Colonic mucosa (tissue), 4 donors: ENCODE measurements around the gene RHOXF2B. TPM values are rescaled to one million over a fixed set of nuclear protein-coding genes. Genes with fewer than 3 reads are reported as not detected.
"Not testable (repeated sequence)": the region's sequence is repeated elsewhere in the genome, so short reads cannot be mapped to it uniquely, and the experiment has no call there.

Source experiments
- DNase-seq: peaks from one replicate; pipeline ENCODE4 v3.0.0-alpha.2; 2020
- H3K27ac ChIP-seq: fragments of 200-600 bp; one replicate; pipeline ENCODE4 v1.8.0; 2021
- H3K27me3 ChIP-seq: fragments of 200-600 bp; one replicate; pipeline ENCODE4 v1.8.0; 2021
- H3K36me3 ChIP-seq: fragments of 200-600 bp; one replicate; pipeline ENCODE4 v1.8.0; 2021
- H3K4me1 ChIP-seq: fragments of 200-600 bp; one replicate; pipeline ENCODE4 v1.8.0; 2021; ENCODE audit warnings: mild to moderate bottlenecking
- H3K4me3 ChIP-seq: fragments of 200-600 bp; one replicate; pipeline ENCODE4 v1.8.0; 2021
- H3K9ac ChIP-seq, 2 donors: one replicate each; pipeline ENCODE4 v1.7.0; 2013; ENCODE audit warnings: control low read depth in 2 of 2, low read depth in 2 of 2, low read length in 2 of 2
- H3K9me3 ChIP-seq: fragments of 200-600 bp; one replicate; pipeline ENCODE4 v1.8.0; 2021
- intact Hi-C: fragments of 100-400 bp; cut with DNase I; formaldehyde crosslinking; loops from one replicate; pipeline ENCODE4 v1.14.1; 2022
- total RNA-seq, 2 donors: library from RNA; stranded (reverse); fragmentation: NEBNext Ultra II Directional in 1 of 2; extraction: Animal tissue kit (Norgen Biotek cat#: 25700) in 1 of 2; gene quantifications; one replicate each; pipeline ENCODE4 v1.2.1, GENCODE V29; 2021
- TF ChIP-seq, protein P1 (sequence below): fragments of 200-600 bp; IDR thresholded peaks from one replicate; pipeline ENCODE4 v1.8.0; 2022; ENCODE audit warnings: antibody characterized with exemption, mild to moderate bottlenecking
- donor health status: healthy.
- donor health status: DM: no; HTN: no; CAD: no.
- donor health status: DM: no; HTN: no; CAD: no.

Gene RHOXF2B
- total RNA-seq, 2 donors from 2014 or later: not detected

GRCh38 chrX:120036704-120037103 lies 40.8 kb downstream of the RHOXF2B start:
- no peak for DNase-seq
- Histone ChIP-seq H3K27me3 (no peaks in the 10 kb centered on the region), H3K9me3 (no peaks in the 10 kb centered on the region), H3K4me1 (no peaks in the 10 kb centered on the region), H3K4me3 (no peak overlapping the region), H3K27ac (no peak overlapping the region), H3K36me3 (no peaks in the 10 kb centered on the region), H3K9ac (no peak overlapping the region)
- TF ChIP-seq, protein P1, sequence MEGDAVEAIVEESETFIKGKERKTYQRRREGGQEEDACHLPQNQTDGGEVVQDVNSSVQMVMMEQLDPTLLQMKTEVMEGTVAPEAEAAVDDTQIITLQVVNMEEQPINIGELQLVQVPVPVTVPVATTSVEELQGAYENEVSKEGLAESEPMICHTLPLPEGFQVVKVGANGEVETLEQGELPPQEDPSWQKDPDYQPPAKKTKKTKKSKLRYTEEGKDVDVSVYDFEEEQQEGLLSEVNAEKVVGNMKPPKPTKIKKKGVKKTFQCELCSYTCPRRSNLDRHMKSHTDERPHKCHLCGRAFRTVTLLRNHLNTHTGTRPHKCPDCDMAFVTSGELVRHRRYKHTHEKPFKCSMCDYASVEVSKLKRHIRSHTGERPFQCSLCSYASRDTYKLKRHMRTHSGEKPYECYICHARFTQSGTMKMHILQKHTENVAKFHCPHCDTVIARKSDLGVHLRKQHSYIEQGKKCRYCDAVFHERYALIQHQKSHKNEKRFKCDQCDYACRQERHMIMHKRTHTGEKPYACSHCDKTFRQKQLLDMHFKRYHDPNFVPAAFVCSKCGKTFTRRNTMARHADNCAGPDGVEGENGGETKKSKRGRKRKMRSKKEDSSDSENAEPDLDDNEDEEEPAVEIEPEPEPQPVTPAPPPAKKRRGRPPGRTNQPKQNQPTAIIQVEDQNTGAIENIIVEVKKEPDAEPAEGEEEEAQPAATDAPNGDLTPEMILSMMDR: no peak
- intact Hi-C loops: no loop called here

DNA sequence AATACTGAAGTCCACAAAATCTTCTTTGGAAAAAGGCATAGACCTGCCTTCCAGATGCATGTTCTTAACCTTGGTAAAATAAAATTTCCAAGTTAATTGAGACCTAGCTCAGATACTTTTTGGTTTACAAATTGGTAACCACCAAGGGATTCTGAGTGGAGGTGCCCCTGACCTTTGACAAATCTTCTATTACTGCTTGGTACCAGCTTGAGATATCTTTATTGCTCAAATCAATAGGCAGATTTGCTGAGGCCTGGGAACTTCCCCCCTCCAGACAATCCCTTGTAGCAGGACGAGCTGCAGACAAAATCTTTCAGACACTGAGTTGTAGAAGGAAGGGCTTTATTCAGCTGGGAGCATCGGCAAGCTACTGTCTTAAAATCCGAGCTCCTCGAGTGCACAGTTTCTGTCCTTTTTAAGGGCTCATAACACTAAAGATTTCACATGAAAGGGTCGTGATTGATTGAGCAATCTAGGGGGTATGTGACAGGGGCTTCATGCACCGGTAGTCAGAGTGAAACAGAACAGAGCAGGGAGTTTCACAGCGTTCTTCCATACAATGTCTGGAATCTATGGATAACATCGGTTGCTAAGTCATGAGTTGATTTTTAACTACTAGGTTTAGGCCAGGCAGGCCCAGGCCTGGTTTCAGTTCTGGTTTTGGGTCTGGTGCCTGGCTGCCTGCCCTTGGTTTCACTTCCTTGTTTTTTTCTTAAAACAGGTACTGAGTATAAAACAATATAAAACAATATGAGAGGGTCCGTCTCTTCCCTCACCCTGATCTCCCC lies 41.8 kb downstream of the RHOXF2B start:
- H3K9me3 ChIP-seq, H3K27ac ChIP-seq, intact Hi-C loops, H3K4me1 ChIP-seq, H3K27me3 ChIP-seq, DNase-seq, H3K9ac ChIP-seq, H3K4me3 ChIP-seq, H3K36me3 ChIP-seq: not testable (repeated sequence)

DNA sequence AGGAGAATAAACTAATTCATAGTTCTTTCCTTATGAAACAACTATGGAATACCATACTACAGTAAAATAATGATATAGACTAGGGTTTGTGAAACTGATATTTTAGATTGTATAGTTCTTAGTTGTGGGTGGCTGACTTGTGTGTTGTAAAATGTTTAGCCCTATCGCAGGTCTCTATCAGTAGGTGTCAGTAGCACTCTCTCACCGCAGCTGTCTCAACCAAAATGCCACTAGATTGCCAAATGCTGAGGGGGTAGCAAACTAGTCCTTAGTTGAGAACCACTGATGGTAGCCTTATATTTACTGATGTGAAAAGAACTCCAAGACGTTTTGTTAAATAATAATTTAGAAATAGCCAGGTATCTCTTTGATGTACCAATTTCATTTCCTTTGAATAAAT lies 48.1 kb downstream of the RHOXF2B start:
- intact Hi-C loops: no loop called here
- no peaks in the 10 kb centered on the region for H3K36me3 ChIP-seq
- TF ChIP-seq, protein P1: no peak
- DNase-seq: no peak
- no peak overlapping the region for H3K9ac ChIP-seq
- no peak overlapping the region for H3K27ac ChIP-seq
- H3K4me1 ChIP-seq: no peaks in the 10 kb centered on the region
- no peaks in the 10 kb centered on the region for H3K9me3 ChIP-seq
- no peak overlapping the region for H3K4me3 ChIP-seq
- no peaks in the 10 kb centered on the region for H3K27me3 ChIP-seq

GRCh38 chrX:120023259-120023658 lies 54.2 kb downstream of the RHOXF2B start:
- no peaks in the 10 kb centered on the region for H3K36me3 ChIP-seq
- H3K9me3 ChIP-seq: no peaks in the 10 kb centered on the region
- TF ChIP-seq, protein P1: no peak
- no peaks in the 10 kb centered on the region for H3K4me1 ChIP-seq
- H3K9ac ChIP-seq: no peak overlapping the region
- no peaks in the 10 kb centered on the region for H3K27me3 ChIP-seq
- intact Hi-C loops: no loop called here
- no peak overlapping the region for H3K27ac ChIP-seq
- H3K4me3 ChIP-seq: no peak overlapping the region
- no peak for DNase-seq

- intact Hi-C loops: no loop called here
- DNase-seq: no peak
- no peaks in the 10 kb centered on the region for H3K36me3 ChIP-seq
- no peak overlapping the region for H3K4me3 ChIP-seq
- H3K9me3 ChIP-seq: no peaks in the 10 kb centered on the region
- TF ChIP-seq, protein P1: no peak
- no peaks in the 10 kb centered on the region for H3K4me1 ChIP-seq
- no peak overlapping the region for H3K9ac ChIP-seq
- H3K27ac ChIP-seq: no peak overlapping the region
- no peaks in the 10 kb centered on the region for H3K27me3 ChIP-seq
These were observed 54.7 kb downstream of the RHOXF2B start for GRCh38 chrX:120022763-120023162.

Other genes starting within 250 kb of the RHOXF2B start
- 10 to 100 TPM; 10.2 to 10.5 TPM for gene UPF3B, start 224.7 kb downstream of the RHOXF2B start, total RNA-seq
- gene RNF113A, start 206.0 kb downstream of the RHOXF2B start, total RNA-seq: 10 to 100 TPM; 13.4 to 14.6 TPM
- 100 to 1,000 TPM; 167 to 221 TPM for gene NDUFA1, start 205.9 kb downstream of the RHOXF2B start, total RNA-seq
- not detected for gene AKAP14, start 181.8 kb downstream of the RHOXF2B start, total RNA-seq
- 1 to 10 TPM; 5.5 to 7.1 TPM for gene NKAP, start 133.9 kb downstream of the RHOXF2B start, total RNA-seq
- under 1 TPM in 1 of 2 donors, not detected in 1; 0.45 TPM for gene RHOXF1, start 38.2 kb upstream of the RHOXF2B start, total RNA-seq
- gene RHOXF2, start 80.9 kb upstream of the RHOXF2B start, total RNA-seq: under 1 TPM in 1 of 2 donors, not detected in 1; 0.25 TPM
- 10 to 100 TPM; 11.3 to 13.6 TPM for gene ZBTB33, start 173.1 kb upstream of the RHOXF2B start, total RNA-seq
- gene TMEM255A, start 233.8 kb upstream of the RHOXF2B start, total RNA-seq: 1 to 10 TPM; 1.1 to 2.6 TPM